Activated CD4-positive, alpha-beta T cell treated with anti-CD3 and anti-CD28 coated beads, Interleukin-2, amount 50 U/mL, for 24 hours (primary cell): Measurements from ENCODE around the gene DNASE1L2.
"Not testable (repeated sequence)": the region's sequence is repeated elsewhere in the genome, so short reads cannot be mapped to it uniquely, and the experiment has no call there.

ENCODE experiments used
- DNase-seq, 2 donors: peaks; one replicate each; pipeline ENCODE4 v3.0.0-alpha.2; 2020; ENCODE audit warnings: low read depth in 1 of 2, low spot score in 1 of 2

Gene DNASE1L2

GRCh38 chr16:2203119-2203688, 33.0 kb upstream of the DNASE1L2 start:
- DNase-seq = not testable (repeated sequence)

DNA sequence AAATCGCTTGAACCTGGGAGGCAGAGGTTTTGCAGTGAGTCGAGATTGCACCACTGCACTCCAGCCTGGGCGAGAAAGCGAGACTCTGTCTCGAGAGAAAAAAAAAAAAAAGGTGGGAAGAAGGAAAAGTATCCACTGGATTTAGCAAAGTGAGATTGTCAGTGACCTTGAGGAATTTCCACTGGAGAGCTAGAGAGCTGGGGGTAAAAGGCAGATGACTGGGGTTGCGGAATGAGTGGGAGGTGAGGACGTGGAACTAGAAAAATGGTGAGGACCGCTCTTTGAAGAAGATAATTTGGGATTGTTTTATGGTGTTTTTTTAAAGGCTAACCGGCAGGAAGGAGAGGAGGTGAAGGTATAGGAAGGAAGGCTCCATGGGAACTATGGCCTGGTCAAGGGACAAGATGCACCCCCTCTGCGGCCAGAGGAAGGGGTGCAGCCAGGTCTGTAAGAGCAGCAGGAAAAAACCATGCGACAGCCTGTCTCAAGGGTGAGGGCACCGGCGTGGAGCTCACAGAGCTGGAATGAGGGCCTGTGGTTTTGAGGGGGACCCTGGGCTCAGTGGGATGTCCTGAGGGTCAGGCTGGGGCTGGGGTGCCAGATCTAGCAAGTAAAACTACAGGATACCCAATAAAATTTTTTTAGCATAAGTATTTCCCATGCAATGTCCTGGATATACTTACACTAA, 31.7 kb upstream of the DNASE1L2 start:
- no peak for DNase-seq

DNA sequence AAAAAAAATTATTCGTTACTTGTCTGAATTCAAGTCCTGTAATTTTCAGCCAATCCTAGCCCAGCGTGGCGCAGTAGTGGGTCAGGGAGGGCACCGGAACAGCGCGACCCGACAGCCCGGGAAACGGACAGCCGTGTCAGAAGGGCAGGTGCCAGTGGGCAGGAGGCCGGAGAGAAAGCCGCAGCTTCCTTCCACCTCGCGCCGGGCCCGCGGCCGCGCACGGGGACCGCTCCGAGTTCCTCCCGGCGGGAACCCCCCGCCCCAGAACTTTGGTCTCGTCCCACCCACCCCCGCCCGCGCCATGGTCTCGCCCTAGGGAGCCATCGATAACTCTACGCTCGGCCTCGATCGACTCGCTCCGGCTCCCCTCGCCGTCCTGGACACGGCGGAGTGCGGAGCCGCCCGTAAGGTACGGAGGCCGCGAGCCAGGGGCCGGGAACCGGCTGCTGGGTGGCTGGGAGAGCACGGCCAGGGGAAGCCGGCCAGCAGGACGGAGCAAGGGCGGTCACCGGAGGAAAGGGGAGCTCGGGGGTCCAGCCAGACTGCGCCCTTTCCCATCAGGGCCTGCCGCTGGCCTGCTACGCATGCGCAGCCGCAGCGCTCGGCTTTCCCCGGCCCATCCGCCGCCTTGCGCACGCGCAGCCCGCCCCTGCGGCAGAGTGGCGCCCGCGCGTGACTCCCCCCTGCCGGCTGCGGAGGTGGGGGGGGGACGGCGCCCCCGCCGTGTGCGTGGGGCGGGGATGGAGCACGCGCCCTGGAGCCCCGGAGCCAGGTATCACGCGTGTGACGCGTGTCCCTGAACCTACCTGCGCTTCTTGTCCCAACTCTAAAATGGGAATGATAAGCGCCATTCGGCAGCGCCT, 30.9 kb upstream of the DNASE1L2 start, which contains the start of gene MLST8:
Gene MLST8 (plus strand): TSS at position 351 of the 863 bp plus-strand sequence. CDS start 632 bp downstream, outside the sequence.
- DNase-seq = peak; percentile 81 to 82

DNA sequence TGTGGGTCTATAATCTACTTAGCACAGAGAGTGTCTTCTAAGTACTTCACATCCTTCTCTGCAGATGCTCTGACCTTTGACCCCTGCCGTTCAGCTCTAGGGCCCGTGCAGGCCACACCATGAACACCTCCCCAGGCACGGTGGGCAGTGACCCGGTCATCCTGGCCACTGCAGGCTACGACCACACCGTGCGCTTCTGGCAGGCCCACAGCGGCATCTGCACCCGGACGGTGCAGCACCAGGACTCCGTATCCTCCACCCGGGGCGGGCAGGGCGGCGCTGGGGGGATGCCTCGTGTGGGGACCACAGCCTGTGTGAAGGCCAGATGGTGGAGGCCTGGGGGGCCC, 30.3 kb upstream of the DNASE1L2 start:
- DNase-seq = no peak

- DNase-seq = no peak
Observed at GRCh38 chr16:2206420-2206779, 29.8 kb upstream of the DNASE1L2 start.

DNA sequence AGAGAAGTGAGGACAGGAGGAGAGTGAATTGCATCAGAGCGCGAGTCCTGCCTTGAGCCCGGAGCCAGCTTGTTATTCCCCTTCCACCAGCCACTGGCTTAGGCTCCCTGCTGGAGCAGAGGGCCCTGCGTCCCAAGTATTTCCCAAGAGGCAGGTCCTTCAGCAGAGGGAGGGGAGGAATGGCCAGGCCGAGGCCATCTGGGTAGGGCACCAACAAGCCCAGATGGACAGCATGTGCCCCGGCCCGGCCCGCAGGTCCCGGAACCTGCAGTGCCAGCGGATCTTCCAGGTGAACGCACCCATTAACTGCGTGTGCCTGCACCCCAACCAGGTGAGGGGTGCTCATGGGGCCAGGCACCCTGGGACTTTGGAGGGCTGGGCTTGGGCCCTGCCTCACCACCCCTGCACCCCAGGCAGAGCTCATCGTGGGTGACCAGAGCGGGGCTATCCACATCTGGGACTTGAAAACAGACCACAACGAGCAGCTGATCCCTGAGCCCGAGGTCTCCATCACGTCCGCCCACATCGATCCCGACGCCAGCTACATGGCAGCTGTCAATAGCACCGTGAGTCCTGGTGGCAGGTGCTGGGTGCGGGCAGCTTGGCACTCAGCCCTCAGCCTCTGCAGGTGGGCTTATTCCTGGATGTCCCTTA, 29.3 kb upstream of the DNASE1L2 start:
- DNase-seq = no peak

DNA sequence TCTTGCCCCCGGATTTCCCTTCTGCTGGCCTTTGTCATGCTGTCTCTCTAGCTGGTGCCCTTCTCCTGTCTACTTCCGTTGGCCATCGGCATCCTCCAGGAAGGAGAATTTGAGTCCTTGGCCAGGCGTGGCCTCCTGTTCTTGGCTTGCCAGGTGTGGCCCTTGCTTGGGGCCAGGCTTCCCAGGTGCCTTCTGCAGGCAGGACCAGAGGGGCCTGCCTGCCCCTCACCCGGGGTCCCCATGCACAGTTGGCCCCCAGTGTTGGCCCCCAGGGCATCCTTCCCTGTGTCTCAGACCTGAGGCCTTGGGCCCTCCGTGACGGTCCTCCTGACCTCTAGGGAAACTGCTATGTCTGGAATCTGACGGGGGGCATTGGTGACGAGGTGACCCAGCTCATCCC, 28.4 kb upstream of the DNASE1L2 start:
- no peak for DNase-seq

DNA sequence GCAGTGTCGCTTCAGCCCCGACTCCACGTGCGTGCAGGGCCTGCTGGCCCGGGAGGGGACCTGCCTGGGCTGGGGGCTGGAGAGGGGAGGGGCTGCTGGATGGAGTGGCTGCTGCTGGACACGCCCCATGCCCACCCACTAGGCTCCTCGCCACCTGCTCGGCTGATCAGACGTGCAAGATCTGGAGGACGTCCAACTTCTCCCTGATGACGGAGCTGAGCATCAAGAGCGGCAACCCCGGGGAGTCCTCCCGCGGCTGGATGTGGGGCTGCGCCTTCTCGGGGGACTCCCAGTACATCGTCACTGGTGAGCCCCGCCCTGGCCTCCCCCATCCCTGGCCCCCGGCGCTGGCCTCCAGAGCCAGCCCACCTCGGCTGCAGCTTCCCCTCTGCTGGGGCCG, 27.9 kb upstream of the DNASE1L2 start:
- DNase-seq = no peak

- no peak for DNase-seq
Observed at GRCh38 chr16:2208772-2209171, 27.5 kb upstream of the DNASE1L2 start.

- DNase-seq = no peak
Observed at GRCh38 chr16:2209258-2210008, 26.8 kb upstream of the DNASE1L2 start.

DNA sequence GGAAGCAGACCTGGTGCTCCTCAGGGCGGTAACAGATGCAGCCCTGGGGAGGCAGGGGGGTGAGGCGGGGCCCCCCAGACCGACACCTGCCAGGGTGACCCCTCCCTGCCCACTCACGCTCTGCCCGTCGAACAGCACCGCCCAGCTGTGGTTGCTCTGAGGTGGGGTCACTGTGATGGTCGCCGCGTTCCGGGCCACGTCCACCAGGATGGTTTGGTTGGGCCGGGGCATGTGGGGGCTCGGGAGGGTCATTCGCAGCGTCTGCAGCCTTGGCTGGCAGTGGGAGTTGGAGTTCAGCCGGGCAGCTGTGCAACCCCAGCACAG, 26.3 kb upstream of the DNASE1L2 start:
- no peak for DNase-seq

DNA sequence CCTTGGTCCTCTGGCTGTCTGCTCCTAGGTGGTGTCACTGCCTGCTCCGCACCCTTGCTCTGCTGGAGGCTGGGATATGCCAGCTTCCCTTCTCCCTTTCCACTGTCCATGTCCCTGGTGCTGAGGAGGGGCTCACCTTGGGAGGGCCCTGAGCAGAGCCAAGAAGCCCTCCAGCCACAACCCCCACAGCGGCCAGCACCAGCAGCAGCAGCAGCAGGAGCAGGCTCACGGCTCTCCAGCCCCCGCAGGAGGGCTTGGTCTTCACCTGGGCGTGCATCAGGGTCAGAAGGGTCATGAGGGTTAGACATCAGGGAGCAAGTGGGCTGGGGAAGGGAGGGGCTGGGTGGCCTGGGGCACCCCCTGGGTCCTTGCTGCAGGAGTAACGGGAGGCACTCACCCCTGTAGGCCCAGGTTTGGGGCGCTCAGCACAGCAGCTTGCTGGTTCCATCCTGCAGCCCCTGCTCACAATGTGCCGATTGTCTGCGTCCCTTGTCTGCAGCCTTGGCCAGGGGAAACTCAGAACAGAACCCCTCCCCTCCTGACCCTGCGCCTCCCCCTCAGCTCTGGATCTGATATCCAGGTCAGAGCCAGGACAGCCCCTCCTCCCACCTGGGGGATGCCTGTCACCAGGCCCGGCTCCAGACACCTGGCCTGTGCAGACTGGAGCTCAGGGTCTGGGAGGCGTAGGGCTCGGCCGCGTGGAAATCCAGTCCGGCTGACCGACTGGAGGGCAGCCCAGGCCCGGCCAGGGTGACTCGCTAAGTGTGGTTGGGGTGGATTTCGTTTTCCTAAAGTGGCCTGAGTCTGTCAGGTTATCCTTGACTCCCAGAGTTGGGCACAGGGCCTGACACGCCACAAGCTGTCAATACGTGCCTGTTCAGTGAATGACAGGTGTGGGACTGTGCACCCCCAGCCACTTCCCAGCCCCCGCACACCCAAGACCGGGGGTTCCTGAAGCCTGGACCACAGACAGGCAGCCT, 25.6 kb upstream of the DNASE1L2 start, which contains the start of gene BRICD5:
Gene BRICD5 (minus strand): TSS at position 478 of the 980 bp plus-strand sequence. CDS start 30 bp downstream, at position 448.
- DNase-seq = no peak

GRCh38 chr16:2211923-2212347, 24.3 kb upstream of the DNASE1L2 start:
- DNase-seq = no peak

DNA sequence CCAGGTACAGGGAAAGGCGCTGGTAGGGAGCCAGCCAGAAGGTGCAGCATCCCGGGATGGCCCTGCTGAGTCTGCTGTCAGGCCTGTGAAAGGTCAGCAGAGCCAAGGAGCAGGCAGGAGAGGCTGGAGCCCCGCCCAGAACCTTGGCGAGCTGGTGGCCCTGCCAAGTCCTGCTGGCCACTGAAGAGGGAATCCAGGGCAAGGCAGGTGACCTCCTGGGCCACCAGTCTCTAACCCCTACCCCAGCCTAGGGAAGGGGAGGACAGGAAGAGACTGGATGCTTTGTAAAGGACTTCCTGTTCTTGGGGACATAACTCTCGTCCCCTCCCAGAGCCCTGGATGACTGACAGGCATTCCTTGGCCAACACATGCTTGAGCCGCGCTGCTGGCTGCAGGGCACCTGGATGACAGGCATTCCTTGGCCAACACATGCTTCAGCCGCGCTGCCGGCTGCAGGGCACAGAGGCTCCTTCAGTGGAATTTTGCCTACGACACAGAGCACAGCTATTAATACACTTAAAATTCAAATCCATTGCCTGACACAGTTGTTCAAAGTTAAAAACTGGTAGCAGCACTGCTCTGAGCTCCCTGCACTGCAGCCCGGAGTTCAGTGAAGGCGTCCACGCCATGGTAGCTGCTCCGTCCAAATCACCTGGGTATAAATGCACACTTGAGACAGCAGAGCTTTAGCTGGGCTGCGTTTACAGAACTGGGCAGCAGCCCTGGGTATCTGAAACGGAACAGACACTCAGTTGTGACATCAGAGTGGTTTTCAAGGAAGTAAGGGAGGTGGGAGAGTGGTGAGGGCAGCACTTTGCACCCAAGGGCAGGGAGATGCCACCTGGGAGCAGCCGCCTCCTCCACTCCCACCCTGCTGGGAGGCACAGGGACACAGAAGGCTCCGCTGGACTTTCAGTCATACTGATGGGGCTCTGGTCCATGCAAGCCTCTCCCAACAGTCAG, 23.6 kb upstream of the DNASE1L2 start:
- no peak for DNase-seq

DNA sequence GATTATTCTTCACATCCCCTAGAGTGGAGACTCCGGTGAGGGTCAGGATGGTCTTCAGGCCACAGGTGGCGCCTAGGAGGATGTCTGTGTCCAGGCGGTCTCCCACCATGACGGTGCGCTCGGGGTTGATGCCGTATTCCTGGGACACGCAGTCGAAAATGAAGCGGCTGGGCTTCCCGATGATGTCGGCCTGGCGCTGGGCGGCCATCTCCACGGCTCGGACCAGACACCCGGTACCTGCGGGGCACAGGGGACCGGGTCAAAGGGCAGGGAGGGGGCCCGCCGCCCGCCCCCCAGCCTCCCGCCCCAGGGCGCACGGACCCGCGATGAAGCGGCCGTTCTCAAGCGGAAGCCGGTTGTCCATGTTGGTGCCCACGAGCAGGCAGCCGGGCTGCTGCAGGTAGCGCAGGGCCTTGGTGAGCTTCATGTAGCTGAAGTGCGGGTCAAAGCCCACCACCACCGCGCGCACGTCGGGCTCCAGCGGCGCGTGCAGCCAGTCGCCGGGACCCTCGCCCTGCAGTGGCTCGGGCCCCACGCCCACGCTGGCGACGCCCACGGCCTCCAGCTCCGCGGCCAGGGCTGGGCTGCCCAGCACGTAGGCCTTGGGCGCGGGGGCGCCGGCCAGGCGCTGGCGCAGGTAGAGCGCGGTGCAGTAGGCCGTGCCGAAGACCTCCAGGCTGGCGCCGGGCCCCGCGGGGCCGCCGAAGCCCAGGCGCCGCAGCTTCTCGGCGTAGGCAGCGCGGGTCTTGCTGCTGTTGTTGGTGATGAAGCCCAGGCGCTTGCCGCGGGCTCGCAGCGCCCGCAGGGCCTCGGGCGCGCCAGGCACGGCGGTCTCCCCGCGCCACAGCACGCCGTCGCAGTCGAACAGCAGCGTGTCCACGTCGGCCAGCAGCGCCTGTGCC, 22.2 kb upstream of the DNASE1L2 start:
- DNase-seq = no peak

- DNase-seq = no peak
Observed at GRCh38 chr16:2214719-2214968, 21.6 kb upstream of the DNASE1L2 start, which contains the start of gene PGP. TSS of gene PGP (minus strand) at chr16:2214840. CDS start at chr16:2214777, 63 bp downstream.

- no peak for DNase-seq
Observed at GRCh38 chr16:2216330-2216729, 19.9 kb upstream of the DNASE1L2 start.
